Measurements from ENCODE around the gene IL23R. TPM values are rescaled to one million over a fixed set of nuclear protein-coding genes. Genes with fewer than 3 reads are reported as not detected.
A peak's percentile ranks its signal among the peaks of the same experiment; 100 is the strongest.

Gene IL23R
- total and polyA plus RNA-seq, 5 donors = not detected

- Histone ChIP-seq H3K27ac (ENCODE audit: low read length) (no peak overlapping the region), H3K4me3 (ENCODE audit: low read length) (no peak overlapping the region), H3K4me1 (ENCODE audit: control insufficient read depth, insufficient read depth, low read length) (no peaks in the 10 kb centered on the region), H3K9me3 (ENCODE audit: control insufficient read depth, low read length) (no peaks in the 10 kb centered on the region), H3K27me3 (ENCODE audit: control insufficient read depth, insufficient read depth) (no peaks in the 10 kb centered on the region)
- ATAC-seq = peak; percentile 33 to 44
- 47% methylated on average over 6 of the region's 6 CpGs for WGBS
- intact Hi-C loops (cut with DNase I) = loop anchor here in 3 of 4 donors (5.0 to 10.0 kb wide), 3 partner anchors 151 to 384 kb away; no protein-coding TSS in a partner anchor
- no peak for DNase-seq
Measured at GRCh38 chr1:67148516-67149178, 17.6 kb upstream of the IL23R start.

DNA sequence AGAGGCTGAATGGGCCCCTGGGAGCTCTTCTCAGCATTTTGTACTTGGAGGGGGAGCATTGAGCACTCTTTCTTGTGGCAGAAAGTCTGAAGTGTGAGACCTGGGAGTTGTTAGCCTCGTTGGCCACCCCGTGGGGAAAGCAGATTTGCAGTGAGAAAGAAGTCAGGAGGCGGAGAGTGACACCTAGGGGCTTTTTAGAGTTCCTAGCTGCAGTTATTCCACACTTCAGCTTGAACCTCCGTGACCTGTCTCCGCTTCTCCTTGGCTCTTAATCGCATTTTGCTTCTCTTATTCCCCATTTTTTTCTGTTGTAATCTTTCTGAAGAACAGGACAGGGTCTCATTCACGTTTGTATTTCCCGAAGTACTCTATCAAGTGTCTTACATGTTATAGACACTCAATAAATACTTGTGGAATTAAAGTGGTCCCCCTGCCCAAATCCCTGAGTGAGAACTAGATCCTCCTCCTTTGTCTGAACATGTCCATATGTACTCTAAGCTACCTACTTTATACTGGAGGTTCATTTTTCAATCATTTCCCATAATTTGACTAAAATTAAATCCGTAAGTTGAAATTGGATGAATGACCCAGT, 17.0 kb upstream of the IL23R start:
- no peaks in the 10 kb centered on the region for H3K9me3 ChIP-seq (ENCODE audit: control insufficient read depth, low read length)
- intact Hi-C loops (cut with DNase I) = loop anchor here in 3 of 4 donors (5.0 to 10.0 kb wide), 3 partner anchors 152 to 384 kb away; no protein-coding TSS in a partner anchor
- no peak overlapping the region for H3K4me3 ChIP-seq (ENCODE audit: low read length)
- H3K4me1 ChIP-seq (ENCODE audit: control insufficient read depth, insufficient read depth, low read length) = no peaks in the 10 kb centered on the region
- WGBS = 17% methylated on average over 9 of the region's 9 CpGs
- DNase-seq (peak; percentile 65 to 76 (median 65)), ATAC-seq (peak; percentile 93)
- no peaks in the 10 kb centered on the region for H3K27me3 ChIP-seq (ENCODE audit: control insufficient read depth, insufficient read depth)
- no peak overlapping the region for H3K27ac ChIP-seq (ENCODE audit: low read length)

DNA sequence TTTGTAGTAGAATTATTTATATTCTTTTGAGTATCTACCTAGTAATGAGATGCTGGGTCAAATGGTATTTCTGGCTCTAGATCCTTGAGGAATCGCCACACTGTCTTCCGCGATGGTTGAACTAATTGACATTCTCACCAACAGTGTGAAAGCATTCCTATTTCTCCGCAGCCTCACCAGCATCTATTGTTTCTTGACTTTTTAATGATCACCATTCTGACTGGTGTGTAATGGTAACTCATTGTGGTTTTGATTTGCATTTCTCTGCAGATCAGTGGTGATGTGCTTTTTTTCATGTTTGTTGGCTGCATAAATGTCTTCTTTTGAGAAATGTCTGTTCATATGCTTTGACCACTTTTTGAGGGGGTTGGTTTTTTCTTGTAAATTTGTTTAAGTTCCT, 15.3 kb upstream of the IL23R start:
- DNase-seq (no peak), ATAC-seq (no peak)
- intact Hi-C loops (cut with DNase I) = loop anchor here in 1 of 4 donors (10.0 kb wide), 1 partner anchor 386 kb away; no protein-coding TSS in a partner anchor
- WGBS = 87% methylated on average over 4 of the region's 4 CpGs
- no peaks in the 10 kb centered on the region for H3K9me3 ChIP-seq (ENCODE audit: control insufficient read depth, low read length)
- H3K4me1 ChIP-seq (ENCODE audit: control insufficient read depth, insufficient read depth, low read length) = no peaks in the 10 kb centered on the region
- no peaks in the 10 kb centered on the region for H3K27me3 ChIP-seq (ENCODE audit: control insufficient read depth, insufficient read depth)
- no peak overlapping the region for H3K4me3 ChIP-seq (ENCODE audit: low read length)
- no peak overlapping the region for H3K27ac ChIP-seq (ENCODE audit: low read length)

GRCh38 chr1:67158401-67158800, 7.9 kb upstream of the IL23R start:
- Histone ChIP-seq H3K27ac (ENCODE audit: low read length) (no peak overlapping the region), H3K4me1 (ENCODE audit: control insufficient read depth, insufficient read depth, low read length) (no peaks in the 10 kb centered on the region), H3K4me3 (ENCODE audit: low read length) (no peak overlapping the region), H3K9me3 (ENCODE audit: control insufficient read depth, low read length) (no peaks in the 10 kb centered on the region), H3K27me3 (ENCODE audit: control insufficient read depth, insufficient read depth) (no peaks in the 10 kb centered on the region)
- ATAC-seq (no peak), DNase-seq (no peak)
- intact Hi-C loops (cut with DNase I) = loop anchor here in 1 of 4 donors (10.0 kb wide), 1 partner anchor 394 kb away; no protein-coding TSS in a partner anchor
- 40% methylated on average over 2 of the region's 2 CpGs for WGBS

- 71% methylated on average over 2 of the region's 2 CpGs for WGBS
- Histone ChIP-seq H3K27me3 (ENCODE audit: control insufficient read depth, insufficient read depth) (no peaks in the 10 kb centered on the region), H3K27ac (ENCODE audit: low read length) (no peak overlapping the region), H3K9me3 (ENCODE audit: control insufficient read depth, low read length) (no peaks in the 10 kb centered on the region), H3K4me1 (ENCODE audit: control insufficient read depth, insufficient read depth, low read length) (no peaks in the 10 kb centered on the region), H3K4me3 (ENCODE audit: low read length) (no peak overlapping the region)
- DNase-seq (no peak), ATAC-seq (no peak)
- intact Hi-C loops (cut with DNase I) = loop anchor here in 1 of 4 donors (10.0 kb wide), 1 partner anchor 394 kb away; no protein-coding TSS in a partner anchor
Measured at GRCh38 chr1:67159233-67159632, 7.0 kb upstream of the IL23R start.

DNA sequence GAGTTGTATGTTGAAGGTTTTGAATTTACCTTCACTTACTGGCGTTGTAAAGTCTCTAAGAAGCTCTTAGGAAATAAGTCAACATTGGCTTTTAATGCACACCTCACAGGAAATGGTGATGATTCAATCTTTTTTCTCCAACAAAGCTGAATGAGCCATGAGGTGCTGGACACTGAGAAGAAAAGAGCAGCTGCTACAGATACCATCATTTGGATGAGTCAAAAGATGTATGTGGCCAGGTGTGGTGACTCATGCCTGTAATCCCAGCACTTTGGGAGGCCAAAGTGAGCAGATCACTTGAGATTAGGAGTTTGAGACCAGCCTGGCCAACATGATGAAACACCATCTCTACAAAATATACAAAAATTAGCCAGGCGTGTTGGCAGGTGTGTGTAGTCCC, 3.3 kb upstream of the IL23R start:
- WGBS = 87% methylated on average over 2 of the region's 2 CpGs
- DNase-seq (no peak), ATAC-seq (no peak)
- H3K4me3 ChIP-seq (ENCODE audit: low read length) = no peak overlapping the region
- H3K27me3 ChIP-seq (ENCODE audit: control insufficient read depth, insufficient read depth) = no peaks in the 10 kb centered on the region
- no peaks in the 10 kb centered on the region for H3K4me1 ChIP-seq (ENCODE audit: control insufficient read depth, insufficient read depth, low read length)
- no peak overlapping the region for H3K27ac ChIP-seq (ENCODE audit: low read length)
- intact Hi-C loops (cut with DNase I) = no loop called here
- H3K9me3 ChIP-seq (ENCODE audit: control insufficient read depth, low read length) = no peaks in the 10 kb centered on the region

DNA sequence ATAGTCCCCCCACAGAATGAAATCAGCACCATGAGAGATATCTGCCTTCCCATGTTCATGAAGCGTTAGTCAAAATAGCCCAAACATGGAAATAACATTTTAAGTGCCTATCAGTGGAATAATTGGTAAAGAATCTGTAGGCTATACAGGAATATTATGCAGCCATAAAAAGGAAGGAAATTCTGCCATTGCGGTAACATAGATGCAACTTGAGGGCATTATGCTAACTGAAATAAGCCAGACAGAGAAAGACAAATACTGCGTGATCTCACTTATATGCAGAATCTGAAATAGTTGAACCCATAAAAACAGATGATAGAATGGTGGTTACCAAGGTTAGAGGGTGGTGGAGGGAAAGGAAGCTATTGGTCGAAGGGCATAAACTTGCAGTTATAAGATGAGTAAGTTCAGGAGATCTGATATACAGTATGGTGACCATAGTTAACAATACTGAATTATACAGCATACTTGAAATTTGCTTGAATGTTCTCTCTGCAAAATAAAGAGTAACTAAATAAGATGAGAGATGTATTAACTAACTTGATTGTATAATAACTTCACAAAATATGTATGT, 699 bp upstream of the IL23R start:
- WGBS = 95% methylated on average over 4 of the region's 4 CpGs
- intact Hi-C loops (cut with DNase I) = no loop called here
- H3K27me3 ChIP-seq (ENCODE audit: control insufficient read depth, insufficient read depth) = no peaks in the 10 kb centered on the region
- ATAC-seq (no peak), DNase-seq (no peak)
- no peaks in the 10 kb centered on the region for H3K9me3 ChIP-seq (ENCODE audit: control insufficient read depth, low read length)
- H3K4me1 ChIP-seq (ENCODE audit: control insufficient read depth, insufficient read depth, low read length) = no peaks in the 10 kb centered on the region
- no peak overlapping the region for H3K4me3 ChIP-seq (ENCODE audit: low read length)
- no peak overlapping the region for H3K27ac ChIP-seq (ENCODE audit: low read length)

DNA sequence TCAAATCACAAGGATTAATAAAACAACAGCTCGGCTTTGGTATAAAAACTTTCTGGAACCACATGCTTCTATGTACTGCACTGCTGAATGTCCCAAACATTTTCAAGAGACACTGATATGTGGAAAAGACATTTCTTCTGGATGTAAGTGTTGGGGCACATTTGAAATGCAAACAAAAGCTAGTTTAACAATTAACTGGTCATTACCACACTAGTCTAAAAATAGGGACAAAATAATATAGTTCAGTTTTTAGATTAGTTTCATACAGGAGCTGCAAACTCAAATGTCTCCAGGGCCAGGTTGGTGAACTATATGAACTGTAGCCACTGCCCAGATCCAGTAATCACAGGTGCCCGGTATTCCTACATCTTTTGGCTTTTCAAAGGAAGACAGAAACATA, 3.2 kb downstream of the IL23R start:
- intact Hi-C loops (cut with DNase I) = no loop called here
- DNase-seq (no peak), ATAC-seq (no peak)
- Histone ChIP-seq H3K27ac (ENCODE audit: low read length) (no peak overlapping the region), H3K9me3 (ENCODE audit: control insufficient read depth, low read length) (no peaks in the 10 kb centered on the region), H3K4me1 (ENCODE audit: control insufficient read depth, insufficient read depth, low read length) (no peaks in the 10 kb centered on the region), H3K27me3 (ENCODE audit: control insufficient read depth, insufficient read depth) (no peaks in the 10 kb centered on the region), H3K4me3 (ENCODE audit: low read length) (no peak overlapping the region)
- 87% methylated on average over 2 of the region's 2 CpGs for WGBS

GRCh38 chr1:67169932-67170331, 3.7 kb downstream of the IL23R start:
- Histone ChIP-seq H3K27ac (ENCODE audit: low read length) (no peak overlapping the region), H3K4me3 (ENCODE audit: low read length) (no peak overlapping the region), H3K27me3 (ENCODE audit: control insufficient read depth, insufficient read depth) (no peaks in the 10 kb centered on the region), H3K9me3 (ENCODE audit: control insufficient read depth, low read length) (no peaks in the 10 kb centered on the region), H3K4me1 (ENCODE audit: control insufficient read depth, insufficient read depth, low read length) (no peaks in the 10 kb centered on the region)
- intact Hi-C loops (cut with DNase I) = no loop called here
- DNase-seq (no peak), ATAC-seq (no peak)
- 83% methylated on average over 3 of the region's 3 CpGs for WGBS

- no peaks in the 10 kb centered on the region for H3K9me3 ChIP-seq (ENCODE audit: control insufficient read depth, low read length)
- no peak overlapping the region for H3K4me3 ChIP-seq (ENCODE audit: low read length)
- no peaks in the 10 kb centered on the region for H3K27me3 ChIP-seq (ENCODE audit: control insufficient read depth, insufficient read depth)
- intact Hi-C loops (cut with DNase I) = no loop called here
- H3K27ac ChIP-seq (ENCODE audit: low read length) = no peak overlapping the region
- no peaks in the 10 kb centered on the region for H3K4me1 ChIP-seq (ENCODE audit: control insufficient read depth, insufficient read depth, low read length)
- DNase-seq (no peak), ATAC-seq (no peak)
- 67% methylated on average over 2 of the region's 2 CpGs for WGBS
Measured at GRCh38 chr1:67170751-67171573, 4.7 kb downstream of the IL23R start.

DNA sequence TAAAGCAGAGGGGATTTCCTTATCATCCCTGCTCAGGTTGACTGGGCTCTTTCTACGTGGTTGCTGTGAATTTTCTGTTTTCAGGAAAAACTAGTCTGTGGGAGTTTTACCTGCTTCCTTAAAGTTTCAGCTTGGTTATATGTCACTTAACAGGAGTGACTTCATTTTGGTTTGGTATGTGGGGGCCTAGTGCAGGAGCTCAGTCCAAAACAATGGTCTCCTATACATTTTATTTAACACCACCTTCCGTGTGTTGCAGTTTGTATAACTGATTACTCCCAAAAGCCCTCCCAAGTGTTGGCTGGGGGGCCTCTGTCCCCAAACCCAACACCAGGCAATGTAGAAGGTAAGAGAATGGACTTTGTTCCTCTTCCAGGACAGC, 5.3 kb downstream of the IL23R start:
- no peaks in the 10 kb centered on the region for H3K4me1 ChIP-seq (ENCODE audit: control insufficient read depth, insufficient read depth, low read length)
- WGBS = 70% methylated on average over 2 of the region's 2 CpGs
- no peaks in the 10 kb centered on the region for H3K27me3 ChIP-seq (ENCODE audit: control insufficient read depth, insufficient read depth)
- H3K27ac ChIP-seq (ENCODE audit: low read length) = no peak overlapping the region
- no peaks in the 10 kb centered on the region for H3K9me3 ChIP-seq (ENCODE audit: control insufficient read depth, low read length)
- DNase-seq (no peak), ATAC-seq (no peak)
- H3K4me3 ChIP-seq (ENCODE audit: low read length) = no peak overlapping the region
- intact Hi-C loops (cut with DNase I) = no loop called here

Data from right cardiac atrium (tissue), 5 donors.